HG03469 (cell line): ENCODE data around the gene ZNF275.
"Not testable (repeated sequence)": the region's sequence is repeated elsewhere in the genome, so short reads cannot be mapped to it uniquely, and the experiment has no call there.

Experiments used
- ATAC-seq: cut with Tn5 transposase; IDR thresholded peaks from one replicate; pipeline ENCODE4 v1.9.1; 2021; ENCODE audit warnings: mild to moderate bottlenecking, moderate library complexity, moderate number of reproducible peaks; ENCODE audit not compliant: unreplicated experiment

Gene ZNF275

DNA sequence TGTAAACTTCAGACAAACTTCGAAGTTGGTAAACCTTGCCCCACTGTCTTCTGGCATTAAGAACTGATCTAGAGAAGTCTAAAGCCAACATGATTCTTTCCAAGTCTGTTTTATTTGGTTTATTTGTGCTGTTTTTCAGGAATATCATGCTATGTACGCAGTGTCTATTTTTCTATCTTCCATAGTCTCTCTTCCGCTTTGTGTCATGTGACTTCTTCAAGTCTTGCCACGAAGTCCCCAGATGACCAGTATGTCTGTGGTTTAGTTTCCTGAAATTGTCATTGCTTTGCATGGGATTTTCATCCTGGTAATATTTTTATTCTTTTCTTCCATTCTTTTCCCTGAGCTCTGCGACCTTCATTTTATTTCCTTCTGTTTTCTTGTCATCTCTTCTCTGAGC, 52.1 kb downstream of the ZNF275 start:
- no peak for ATAC-seq

DNA sequence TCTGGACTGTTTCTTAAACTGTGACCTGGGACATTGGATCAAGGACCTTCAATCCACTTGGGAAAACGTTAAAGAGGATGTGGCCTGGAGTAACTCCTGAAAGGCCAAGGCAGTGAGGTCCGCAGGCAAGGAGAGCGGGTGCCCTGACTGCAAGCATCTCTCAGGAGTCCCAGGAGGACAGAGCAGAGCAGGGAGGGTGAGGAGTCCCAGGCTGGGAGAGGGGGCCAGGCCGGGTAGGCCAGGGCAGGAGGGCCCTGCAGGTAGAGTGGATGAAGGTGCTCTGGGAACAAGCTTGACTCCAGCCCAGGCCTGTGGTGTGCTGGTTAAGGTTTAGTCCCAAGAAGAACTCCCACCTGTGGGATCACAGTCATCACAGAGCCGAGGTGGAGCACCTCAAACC, 53.4 kb downstream of the ZNF275 start:
- ATAC-seq, result no peak

DNA sequence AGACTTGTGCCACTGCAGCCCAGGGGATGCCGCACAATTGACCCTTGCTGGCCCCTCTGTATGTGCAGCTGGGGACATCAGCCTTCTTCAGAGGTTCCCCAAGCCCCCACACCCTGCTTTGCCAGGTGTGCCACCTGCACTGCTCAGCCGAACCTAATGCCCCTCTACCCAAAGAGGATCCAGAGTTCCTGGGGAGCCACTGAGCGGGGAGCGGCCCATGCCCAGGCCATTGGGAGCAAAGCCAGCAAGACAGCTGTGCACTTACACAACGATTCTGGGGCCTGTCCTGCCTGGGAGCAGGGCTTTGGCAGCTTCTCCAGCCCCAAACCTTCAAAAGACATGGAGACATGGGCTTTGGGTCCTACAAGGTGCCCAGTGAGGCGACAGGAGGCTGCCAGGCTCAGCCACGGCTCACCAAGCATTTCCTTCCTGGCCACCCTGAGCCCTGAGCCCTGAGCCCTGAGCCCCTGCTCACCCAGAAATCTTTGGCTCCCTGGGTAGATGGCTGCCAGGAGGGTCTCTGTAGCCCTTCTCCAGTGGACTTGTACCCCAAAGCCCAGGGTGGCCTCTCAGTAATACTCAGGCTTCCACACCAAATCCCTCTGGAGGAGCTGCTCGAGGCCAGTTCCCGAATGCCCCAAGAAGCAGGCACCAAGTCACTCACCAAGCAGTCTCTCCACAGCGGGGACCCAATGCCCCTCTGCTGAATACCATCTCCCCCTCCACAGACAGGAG, 54.2 kb downstream of the ZNF275 start:
- ATAC-seq, result no peak

DNA sequence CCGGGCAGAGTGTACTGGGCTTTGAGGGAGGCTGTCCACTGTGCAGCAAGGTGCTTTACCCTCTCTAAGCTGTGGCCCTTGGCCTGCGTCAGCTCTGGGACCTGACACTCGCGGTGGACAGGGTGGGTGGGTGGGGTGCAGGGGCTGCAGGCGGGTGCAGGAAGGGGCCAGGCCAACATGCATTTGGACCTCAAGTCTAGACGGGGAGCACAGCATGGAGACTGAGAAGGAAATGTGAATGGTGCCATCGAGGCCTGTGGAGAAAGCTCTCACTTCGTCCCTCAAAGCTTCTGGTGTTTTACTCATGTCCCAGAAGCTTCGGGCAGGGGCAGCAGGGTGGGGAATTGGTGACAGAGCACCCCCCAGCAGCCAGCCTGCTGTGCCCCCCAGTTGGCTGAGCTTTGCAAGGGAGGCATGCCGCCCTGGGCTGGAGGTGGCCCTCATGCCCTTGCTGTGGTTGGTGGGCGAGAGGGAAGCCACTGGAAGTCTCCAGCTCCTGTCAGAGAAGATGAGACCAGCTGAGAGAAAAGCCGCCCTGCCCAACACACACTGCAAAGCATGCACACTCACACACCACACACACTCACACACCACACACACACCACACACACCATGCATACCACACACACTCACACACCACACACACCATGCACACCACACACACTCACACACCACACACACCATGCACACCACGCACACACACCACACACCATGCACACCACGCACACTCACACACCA, 54.9 kb downstream of the ZNF275 start:
- ATAC-seq, result no peak

DNA sequence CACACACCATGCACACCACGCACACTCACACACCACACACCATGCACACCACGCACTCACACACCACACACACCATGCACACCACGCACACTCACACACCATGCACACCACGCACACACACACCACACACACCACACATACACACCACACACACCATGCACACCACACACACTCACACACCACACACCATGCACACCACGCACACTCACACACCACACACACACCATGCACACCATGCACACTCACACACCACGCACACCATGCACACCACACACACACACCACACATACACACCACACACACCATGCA, 55.5 kb downstream of the ZNF275 start:
- ATAC-seq, result not testable (repeated sequence)

GRCh38 chrX:153392642-153393321, 58.8 kb downstream of the ZNF275 start:
- no peak for ATAC-seq

- ATAC-seq, result no peak
Measured at GRCh38 chrX:153394612-153395011, 60.7 kb downstream of the ZNF275 start.

DNA sequence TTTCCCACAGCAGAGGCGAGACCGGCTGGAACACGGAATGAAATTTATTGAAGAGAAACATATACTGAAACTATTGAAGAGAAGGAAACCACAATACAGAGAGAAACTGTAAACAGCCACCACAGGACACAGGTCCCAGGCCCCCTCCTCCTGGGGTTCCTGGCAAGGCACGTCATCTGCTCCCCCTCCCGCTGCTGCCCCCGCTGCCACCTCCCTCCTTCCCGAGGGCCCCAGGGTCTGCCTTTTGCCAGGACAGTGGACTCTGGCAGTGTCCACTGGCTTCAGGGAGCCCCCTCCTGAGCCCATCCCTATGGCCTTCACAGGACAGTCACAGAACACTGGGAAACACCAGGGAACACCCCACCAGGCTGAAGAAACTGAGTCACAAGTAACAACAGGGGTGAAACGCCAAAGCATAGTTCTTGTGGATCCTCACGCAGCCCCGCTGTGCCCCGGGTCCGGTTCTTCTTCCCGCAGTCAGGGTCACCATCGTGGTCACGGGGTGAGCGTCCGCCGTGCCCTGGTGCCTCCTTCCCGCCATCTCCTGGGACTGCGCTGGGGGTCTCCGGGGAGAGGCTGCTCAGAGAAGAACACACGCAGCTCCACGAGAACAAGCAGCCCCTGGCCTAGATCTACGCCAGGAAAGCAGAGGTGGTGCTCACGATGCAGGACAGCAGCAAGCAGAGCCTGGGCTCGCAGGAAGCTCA, 61.8 kb downstream of the ZNF275 start:
- no peak for ATAC-seq

GRCh38 chrX:153396320-153397195, 62.6 kb downstream of the ZNF275 start:
- ATAC-seq, result no peak

DNA sequence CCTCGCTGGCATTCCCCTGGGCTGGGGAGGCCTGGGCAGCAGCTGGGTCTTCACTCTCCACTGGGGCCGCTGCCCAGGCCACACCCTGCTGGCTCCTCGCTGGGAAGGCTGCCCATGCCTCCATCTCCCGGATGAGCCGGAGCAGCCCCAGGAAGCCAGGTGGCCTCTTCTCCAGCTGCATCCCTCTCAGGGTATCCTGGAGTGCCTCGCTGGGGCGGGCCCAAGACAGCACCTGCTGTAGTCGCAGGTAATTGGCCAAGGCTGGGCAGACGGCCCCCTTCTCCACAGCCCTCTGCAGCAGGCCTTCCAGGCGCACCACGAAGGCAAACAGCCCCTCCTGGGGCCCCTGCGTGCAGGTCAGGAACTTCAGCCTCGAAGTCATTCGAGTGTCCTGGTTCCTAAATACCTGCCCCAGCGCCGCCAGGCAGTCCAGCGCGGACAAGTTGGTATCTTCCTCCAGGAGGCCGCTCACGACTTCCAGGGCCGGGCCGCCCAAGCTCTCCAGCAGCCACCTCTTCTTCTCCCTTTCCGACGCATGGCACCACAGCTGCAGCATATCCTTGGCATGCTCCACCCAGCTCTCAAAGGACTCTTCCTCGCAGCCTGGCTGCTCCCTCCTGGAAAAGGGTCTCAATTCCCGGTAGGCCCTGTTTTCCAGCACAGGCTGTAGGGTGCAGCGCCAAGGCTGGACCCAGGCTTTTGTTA, 63.5 kb downstream of the ZNF275 start:
- no peak for ATAC-seq

DNA sequence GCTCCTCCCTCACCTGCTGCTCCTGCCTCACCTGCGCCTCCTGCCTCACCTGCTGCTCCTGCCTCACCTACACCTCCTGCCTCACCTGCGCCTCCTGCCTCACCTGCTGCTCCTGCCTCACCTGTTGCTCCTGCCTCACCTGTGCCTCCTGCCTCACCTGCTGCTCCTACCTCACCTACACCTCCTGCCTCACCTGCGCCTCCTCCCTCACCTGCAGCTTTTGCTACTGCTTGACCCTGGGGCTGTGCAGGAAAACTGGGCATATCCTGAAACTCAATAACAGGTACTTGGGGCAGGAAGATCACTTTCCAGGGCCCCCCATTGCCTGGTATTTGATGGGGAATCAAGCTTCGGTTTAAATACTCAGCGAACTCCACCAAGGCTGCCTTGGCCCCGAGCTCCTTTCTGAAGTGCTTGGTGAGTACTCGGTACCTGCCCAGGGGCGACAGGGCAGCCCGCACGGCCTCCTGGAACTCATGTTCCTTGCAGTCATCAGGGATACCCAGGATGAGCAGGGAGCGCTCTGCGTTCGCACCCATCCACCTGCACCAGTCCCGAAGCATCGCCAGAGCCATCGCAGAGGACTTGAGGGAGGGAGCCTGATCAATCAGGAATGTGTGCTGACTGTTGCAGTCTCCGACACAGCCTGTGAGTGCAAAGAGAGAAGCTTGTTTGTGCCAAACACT, 64.5 kb downstream of the ZNF275 start:
- no peak for ATAC-seq

DNA sequence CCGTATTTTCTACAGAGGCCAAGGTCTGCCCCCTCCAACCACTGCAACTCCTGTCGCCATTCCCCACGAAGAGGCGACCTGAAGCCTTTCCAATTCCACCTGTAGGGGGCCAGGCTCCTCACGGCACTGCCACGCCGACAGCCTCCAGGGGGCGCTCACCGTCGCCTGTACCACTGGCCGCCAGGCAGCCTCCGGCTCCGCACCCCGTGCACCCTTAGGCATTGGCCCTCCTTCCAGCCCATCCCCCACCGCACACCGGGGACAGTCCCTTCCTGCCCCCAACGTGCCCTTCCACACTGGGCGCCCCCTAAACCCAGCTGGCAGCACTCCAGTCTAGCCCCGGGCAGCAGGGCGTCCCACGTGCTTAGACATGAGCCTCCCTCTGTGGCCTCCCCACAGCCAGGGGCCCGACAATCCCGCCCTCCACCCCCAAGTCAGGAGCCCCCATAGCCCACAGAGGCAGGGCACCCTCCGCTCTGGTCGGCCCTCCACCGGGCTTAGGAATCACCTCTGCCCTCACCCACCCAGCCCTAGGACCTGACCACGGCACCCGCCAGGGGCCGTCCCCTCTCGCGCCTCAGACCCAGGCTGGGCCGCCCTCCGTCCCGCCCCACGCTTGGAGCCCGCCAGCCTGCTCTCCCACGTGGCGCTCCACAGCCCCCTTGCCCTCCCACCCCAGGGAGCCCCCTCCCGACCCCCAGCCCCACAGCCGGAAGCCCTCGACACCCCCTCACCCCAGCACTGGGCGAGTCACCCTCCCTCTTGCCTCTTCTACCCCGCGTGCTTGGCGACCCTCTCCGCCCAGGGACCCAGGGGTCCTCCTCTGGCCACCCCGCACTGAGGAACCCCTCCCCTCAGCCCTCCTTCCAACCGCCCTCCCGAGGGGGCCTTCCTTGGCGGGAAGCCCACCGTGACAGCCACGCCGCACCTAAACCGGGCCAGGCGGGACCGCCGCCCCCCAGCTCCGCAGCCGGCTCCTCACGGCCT, 66.5 kb downstream of the ZNF275 start:
- ATAC-seq, result no peak

- ATAC-seq, result no peak
Measured at GRCh38 chrX:153401133-153401764, 67.3 kb downstream of the ZNF275 start, which contains the start of gene PNMA6E. Gene PNMA6E, minus strand, starts transcription at chrX:153401350. Its CDS starts 2,501 bp downstream, at chrX:153398849.
